ENCODE results near the gene OR10K2. TPM values are rescaled to one million over a fixed set of nuclear protein-coding genes. Genes with fewer than 3 reads are reported as not detected.
"Not testable (repeated sequence)": the region's sequence is repeated elsewhere in the genome, so short reads cannot be mapped to it uniquely, and the experiment has no call there.

OR10K2 gene
- total and polyA plus RNA-seq, 12 donors: not detected

GRCh38 chr1:158457246-158457645, 31.2 kb upstream of the OR10K2 start:
- intact Hi-C loops (cut with DNase I): no loop called here
- no peak for DNase-seq
- H3K36me3 ChIP-seq (replicated peaks in 1 of 2): no peaks in the 10 kb centered on the region
- no peak for TF ChIP-seq POLR2A (IDR thresholded peaks at IDR 0.05)
- no peak for TF ChIP-seq CTCF (IDR thresholded peaks at IDR 0.05)
- no peak overlapping the region for H3K4me3 ChIP-seq
- H3K4me1 ChIP-seq (replicated peaks in 1 of 2): no peaks in the 10 kb centered on the region
- H3K27ac ChIP-seq: no peak overlapping the region
- H3K27me3 ChIP-seq: no peaks in the 10 kb centered on the region
- no peaks in the 10 kb centered on the region for H3K9me3 ChIP-seq (replicated peaks in 1 of 3)

- DNase-seq: no peak
- WGBS, 4 donors: 54 to 85% (median 73%) methylated on average over 1 of the region's 1 CpG
- Histone ChIP-seq H3K27me3 (no peaks in the 10 kb centered on the region), H3K9me3 (replicated peaks in 1 of 3) (no peaks in the 10 kb centered on the region), H3K4me1 (replicated peaks in 1 of 2) (no peaks in the 10 kb centered on the region), H3K36me3 (replicated peaks in 1 of 2) (no peaks in the 10 kb centered on the region), H3K4me3 (no peak overlapping the region), H3K27ac (no peak overlapping the region)
- TF ChIP-seq CTCF (IDR thresholded peaks at IDR 0.05): no peak
- no peak for TF ChIP-seq POLR2A (IDR thresholded peaks at IDR 0.05)
- intact Hi-C loops (cut with DNase I): no loop called here
Measured at GRCh38 chr1:158454537-158454936, 28.5 kb upstream of the OR10K2 start.

GRCh38 chr1:158445376-158445775, 19.3 kb upstream of the OR10K2 start:
- DNase-seq: no peak
- H3K4me1 ChIP-seq (replicated peaks in 1 of 2): no peaks in the 10 kb centered on the region
- intact Hi-C loops (cut with DNase I): no loop called here
- H3K27ac ChIP-seq: no peak overlapping the region
- H3K9me3 ChIP-seq (replicated peaks in 1 of 3): no peaks in the 10 kb centered on the region
- H3K27me3 ChIP-seq: no peaks in the 10 kb centered on the region
- no peak for TF ChIP-seq CTCF (IDR thresholded peaks at IDR 0.05)
- no peak for TF ChIP-seq POLR2A (IDR thresholded peaks at IDR 0.05)
- H3K36me3 ChIP-seq (replicated peaks in 1 of 2): no peaks in the 10 kb centered on the region
- 68 to 86% (median 82%) methylated on average over 4 of the region's 4 CpGs for WGBS, 4 donors
- H3K4me3 ChIP-seq: no peak overlapping the region

GRCh38 chr1:158434741-158435140, 8.7 kb upstream of the OR10K2 start:
- Histone ChIP-seq H3K4me1 (replicated peaks in 1 of 2) (no peaks in the 10 kb centered on the region), H3K9me3 (replicated peaks in 1 of 3) (no peaks in the 10 kb centered on the region), H3K36me3 (replicated peaks in 1 of 2) (no peaks in the 10 kb centered on the region), H3K4me3 (no peak overlapping the region), H3K27ac (no peak overlapping the region), H3K27me3 (no peaks in the 10 kb centered on the region)
- WGBS, 4 donors: 29 to 45% (median 38%) methylated on average over 3 of the region's 3 CpGs
- DNase-seq: no peak
- intact Hi-C loops (cut with DNase I): no loop called here
- TF ChIP-seq CTCF (IDR thresholded peaks at IDR 0.05) (no peak), POLR2A (IDR thresholded peaks at IDR 0.05) (no peak)

GRCh38 chr1:158430163-158430562, 4.1 kb upstream of the OR10K2 start:
- H3K9me3 ChIP-seq (replicated peaks in 1 of 3); H3K27ac ChIP-seq; H3K4me1 ChIP-seq (replicated peaks in 1 of 2); intact Hi-C loops (cut with DNase I); H3K27me3 ChIP-seq; DNase-seq; H3K36me3 ChIP-seq (replicated peaks in 1 of 2); H3K4me3 ChIP-seq: not testable (repeated sequence)
- 42 to 51% (median 46%) methylated on average over 3 of the region's 3 CpGs for WGBS, 4 donors

All from adrenal gland (tissue), 12 donors.